GM12878 (cell line): ENCODE measurements around the gene TEX30. TPM values are rescaled to one million over a fixed set of nuclear protein-coding genes. Genes with fewer than 3 reads are reported as not detected.
A peak's percentile ranks its signal among the peaks of the same experiment; 100 is the strongest.

ENCODE experiments used
- ATAC-seq: fragments of 200-7000 bp; cut with Tn5 transposase; 3 replicates; pipeline ENCODE4 v1.9.1; 2020; ENCODE audit warnings: mild to moderate bottlenecking, moderate library complexity
- BruUV-seq: library from RNA; stranded (reverse); fragments of 400-500 nt; replicated peaks from 2 replicates; lab custom pipeline; 2021; lab: Mats Ljungman, UMichigan
- CTCF ChIA-PET: fragments of 300-600 bp; sonication (Branson Sonifier 250); formaldehyde crosslinking; extraction: SDS; loops from one replicate; lab custom pipeline; 2021; ENCODE audit warnings: inconsistent platforms; lab: Yijun Ruan, JAX
- POLR2A ChIA-PET: fragments of 350-600 bp; formaldehyde crosslinking; extraction: SDS; loops from one replicate; lab custom pipeline; 2021; ENCODE audit warnings: inconsistent platforms; lab: Charles Lee
- RAD21 ChIA-PET: fragments of 300-600 bp; sonication (Branson Sonifier 250); formaldehyde crosslinking; loops from one replicate; lab custom pipeline; 2023; ENCODE audit warnings: antibody characterized with exemption; ENCODE audit not compliant: unreplicated experiment; lab: Charles Lee
- SMC1A ChIA-PET: fragments of 300-600 bp; sonication (Branson Sonifier 250); formaldehyde crosslinking; loops from one replicate; lab custom pipeline; 2023; ENCODE audit not compliant: unreplicated experiment, uncharacterized antibody; lab: Charles Lee
- DNase-seq: peaks from one replicate; pipeline ENCODE4 v3.0.0-alpha.2; 2011; ENCODE audit warnings: low read depth, low spot score
- FAIRE-seq: peaks from 3 replicates; lab custom pipeline; 2011; peaks lifted over from hg19 to GRCh38; lab: Jason Lieb, UNC
- H2AFZ ChIP-seq: 2 replicates; pipeline ENCODE4 v1.6.0; 2011; ENCODE audit warnings: low read depth, low read length, control low read depth; ENCODE audit not compliant: control insufficient read depth
- H3K27ac ChIP-seq: 2 replicates; pipeline ENCODE4 v1.5.1; 2011; ENCODE audit warnings: control low read depth; ENCODE audit not compliant: control insufficient read depth, insufficient read depth
- H3K27me3 ChIP-seq, 2 experiments: replicated peaks in 1 of 2; 2 replicates each; pipeline versions ENCODE4 v1.6.0 to v1.6.1; 2011; ENCODE audit warnings: low read length in 1 of 2; ENCODE audit not compliant: control insufficient read depth in 2 of 2, insufficient read depth in 2 of 2
- H3K36me3 ChIP-seq, 2 experiments: 2 replicates each; pipeline ENCODE4 v1.5.1; 2011; ENCODE audit warnings: low read length in 1 of 2; ENCODE audit not compliant: control insufficient read depth in 2 of 2, insufficient read depth in 2 of 2
- H3K4me1 ChIP-seq: 2 replicates; pipeline ENCODE4 v1.6.1; 2011; ENCODE audit warnings: mild to moderate bottlenecking, low read length, moderate library complexity, mixed read lengths; ENCODE audit not compliant: control insufficient read depth, insufficient read depth
- H3K4me2 ChIP-seq: 2 replicates; pipeline ENCODE4 v1.6.0; 2011; ENCODE audit warnings: control low read depth; ENCODE audit not compliant: control insufficient read depth, insufficient read depth
- H3K4me3 ChIP-seq: fragments of 200-600 bp; sonication (generic); 2 replicates; pipeline ENCODE4 v1.5.1; 2016
- H3K79me2 ChIP-seq: 2 replicates; pipeline ENCODE4 v1.6.0; 2011; ENCODE audit warnings: low read length; ENCODE audit not compliant: control insufficient read depth, insufficient read depth
- H3K9ac ChIP-seq: 2 replicates; pipeline ENCODE4 v1.8.0; 2011; ENCODE audit warnings: low read length, control low read depth, mixed read lengths; ENCODE audit not compliant: control insufficient read depth, insufficient read depth
- H3K9me3 ChIP-seq: replicated peaks from 3 replicates; pipeline ENCODE4 v1.5.1; 2011; ENCODE audit warnings: mild to moderate bottlenecking, low read length; ENCODE audit not compliant: control insufficient read depth, insufficient read depth
- H4K20me1 ChIP-seq: 2 replicates; pipeline ENCODE4 v1.6.0; 2011; ENCODE audit not compliant: control insufficient read depth, insufficient read depth
- HDGF ChIP-seq: fragments of 450-650 bp; IDR thresholded peaks from 2 replicates; pipeline ENCODE4 v1.6.1; 2016; ENCODE audit warnings: antibody characterized with exemption
- JUND ChIP-seq: IDR thresholded peaks from 2 replicates; pipeline ENCODE4 v1.6.1; 2012; ENCODE audit warnings: low read depth, mild to moderate bottlenecking, low read length, improper control_type of control experiment, moderate library complexity
- LARP7 ChIP-seq: fragments of 450-650 bp; IDR thresholded peaks from 2 replicates; pipeline ENCODE4 v1.6.1; 2017; ENCODE audit warnings: mild to moderate bottlenecking
- MLLT1 ChIP-seq: fragments of 450-650 bp; IDR thresholded peaks from 2 replicates; pipeline ENCODE4 v1.6.1; 2016; ENCODE audit warnings: mild to moderate bottlenecking
- YBX1 ChIP-seq: fragments of 450-650 bp; IDR thresholded peaks from 2 replicates; pipeline ENCODE4 v1.6.1; 2016; ENCODE audit warnings: antibody characterized with exemption
- ZBTB33 ChIP-seq: fragments of 450-650 bp; IDR thresholded peaks from 2 replicates; pipeline ENCODE4 v1.6.1; 2017; ENCODE audit warnings: mild to moderate bottlenecking
- WGBS: methylation state at CpG from one replicate; pipeline ENCODE4 v1.1.6; 2016; ENCODE audit warnings: low lambda C conversion rate; ENCODE audit not compliant: insufficient replicate concordance, insufficient coverage; ENCODE audit errors: missing lambda C conversion rate; 5-methylcytosine and 5-hydroxymethylcytosine counted together
- in situ Hi-C: fragments of 300-500 bp; cut with MboI; formaldehyde crosslinking; loops from 9 replicates; pipeline ENCODE4 v1.14.3; 2018; ENCODE audit warnings: mixed read lengths
- intact Hi-C: fragments of 100-400 bp; cut with micrococcal nuclease; formaldehyde crosslinking; loops from one replicate; pipeline ENCODE4 v1.14.2; 2022; ENCODE audit not compliant: unreplicated experiment
- polyA plus RNA-seq, 11 experiments: library from polyadenylated mRNA; depleted of rRNA in 4 of 11; unstranded in 6 of 11; stranded (reverse) in 5 of 11; fragments of >200 nt; fragmentation: Nextera tagmentation in 4 of 11; fragmentation: Illumina TruSeq in 1 of 11; extraction: Ambion mirVana in 4 of 11; extraction: Trizol in 1 of 11; gene quantifications; 1 replicate in 1 of 11; 2 replicates in 10 of 11; pipeline versions ENCODE4 v1.2.1 to v1.2.3, GENCODE V29; 2011 to 2016; ENCODE audit warnings: inconsistent platforms in 2 of 11, missing spikeins in 2 of 11, low read depth in 1 of 11
- total RNA-seq, 4 experiments: library from RNA; depleted of rRNA in 3 of 4; stranded (reverse); fragments of >200 nt in 3 of 4; fragmentation: Illumina TruSeq in 1 of 4; extraction: Trizol in 1 of 4; gene quantifications; 2 replicates each; pipeline versions ENCODE4 v1.2.1 to v1.2.3, GENCODE V29; 2013 to 2021

TEX30 gene
- total and polyA plus RNA-seq, 10 of the 15 experiments (the other 5 are each of a cell fraction or from before 2014, with no cell fraction given): 19.7 to 114 (median 25.0) TPM

GRCh38 chr13:102774214-102774568, 605 bp upstream of the TEX30 start:
- no TSS peak for BruUV-seq
- in situ Hi-C loops: no loop called here
- 97% methylated on average over 27 of the region's 27 CpGs for WGBS
- CTCF ChIA-PET: interaction anchor here (0.7 to 1.3 kb wide), 4 partner anchors 16 to 182 kb away, joined by 3 to 6 read pairs (median 4); partner anchors contain the start of gene ERCC5
- POLR2A ChIA-PET: interaction anchor here (0.6 to 2.6 kb wide), 3 partner anchors 27 to 1117 kb away, joined by 3 to 16 read pairs (median 6); no protein-coding TSS in a partner anchor
- TF ChIP-seq LARP7 (0 out of 2 replicates have a peak, but pooled peaks have one; percentile 2), HDGF (0 out of 2 replicates have a peak, but pooled peaks have one; percentile 36), YBX1 (no peak), ZBTB33 (peak; percentile 50; the same call in 1 of the 2 replicates), JUND (no peak), MLLT1 (peak; percentile 74)
- RAD21 ChIA-PET: interaction anchor here (1.0 to 1.5 kb wide), 2 partner anchors 34 to 72 kb away, joined by 3 to 7 read pairs; partner anchors contain the start of gene ERCC5
- Histone ChIP-seq H3K27me3 (no peaks in the 10 kb centered on the region), H3K9me3 (no peaks in the 10 kb centered on the region), H4K20me1 (no peaks in the 10 kb centered on the region), H2AFZ (peak overlapping the region; percentile 95), H3K27ac (peak overlapping the region; percentile 73), H3K4me2 (peak overlapping the region; percentile 95), H3K9ac (peak overlapping the region; percentile 74), H3K36me3 (no peaks in the 10 kb centered on the region), H3K4me3 (peak overlapping the region; percentile 89), H3K79me2 (peaks cover 11% of the 10 kb centered on the region), H3K4me1 (peaks cover 11% of the 10 kb centered on the region)
- no peak for FAIRE-seq
- ATAC-seq: no peak
- intact Hi-C loops: loop anchor here (5.0 kb wide), 1 partner anchor 38 kb away; no protein-coding TSS in a partner anchor
- DNase-seq: no peak
- SMC1A ChIA-PET: interaction anchor here (1.1 to 4.9 kb wide), 5 partner anchors 16 to 176 kb away, joined by 3 to 22 read pairs (median 4); partner anchors contain the start of genes BIVM and POGLUT2
